VCaP (cell line): ENCODE measurements around the gene GPI.

Experiments used
- H3K27ac ChIP-seq: fragments of 450-650 bp; 2 replicates; pipeline ENCODE4 v1.5.1; 2017
- TF ChIP-seq, protein P1 (sequence below): fragments of 450-650 bp; conservative IDR thresholded peaks from 2 replicates; pipeline ENCODE4 v1.5.1; 2017; ENCODE audit warnings: mild to moderate bottlenecking, moderate library complexity

Gene GPI

DNA sequence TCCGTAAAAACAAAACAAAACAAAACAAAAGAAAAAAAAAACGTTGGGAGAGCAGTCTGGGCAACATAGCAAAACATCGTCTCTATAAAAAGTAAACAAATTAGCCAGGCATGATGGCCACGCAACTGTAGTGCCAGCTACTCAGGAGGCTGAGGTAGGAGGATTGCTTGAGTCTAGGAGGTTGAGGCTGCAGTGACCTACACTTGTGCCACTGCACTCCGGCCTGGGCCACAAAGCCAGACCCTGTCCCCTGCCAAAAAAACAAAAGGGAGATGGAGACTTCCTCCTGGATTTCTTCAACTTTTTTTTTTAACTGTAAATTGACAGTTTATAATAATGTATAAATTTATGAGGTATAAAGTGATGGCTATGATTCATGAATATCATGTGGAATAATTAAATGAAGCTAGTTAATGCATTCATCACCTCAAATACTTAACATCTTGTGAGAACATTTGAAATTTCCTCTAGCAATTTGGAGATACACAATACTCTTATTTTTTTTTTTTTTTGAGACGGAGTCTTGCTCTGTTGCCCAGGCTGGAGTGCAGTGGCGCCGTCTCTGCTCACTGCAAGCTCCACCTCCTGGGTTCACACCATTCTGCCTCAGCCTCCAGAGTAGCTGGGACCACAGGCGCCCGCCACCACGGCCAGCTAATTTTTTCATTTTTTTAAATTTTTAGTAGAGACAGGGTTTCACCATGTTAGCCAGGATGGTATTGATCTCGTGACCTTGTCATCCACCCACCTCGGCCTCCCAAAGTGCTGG lies 41.1 kb downstream of the GPI start:
- H3K27ac ChIP-seq: peak overlapping the region; percentile 92; the same call in 1 of the 2 replicates
- TF ChIP-seq, protein P1, sequence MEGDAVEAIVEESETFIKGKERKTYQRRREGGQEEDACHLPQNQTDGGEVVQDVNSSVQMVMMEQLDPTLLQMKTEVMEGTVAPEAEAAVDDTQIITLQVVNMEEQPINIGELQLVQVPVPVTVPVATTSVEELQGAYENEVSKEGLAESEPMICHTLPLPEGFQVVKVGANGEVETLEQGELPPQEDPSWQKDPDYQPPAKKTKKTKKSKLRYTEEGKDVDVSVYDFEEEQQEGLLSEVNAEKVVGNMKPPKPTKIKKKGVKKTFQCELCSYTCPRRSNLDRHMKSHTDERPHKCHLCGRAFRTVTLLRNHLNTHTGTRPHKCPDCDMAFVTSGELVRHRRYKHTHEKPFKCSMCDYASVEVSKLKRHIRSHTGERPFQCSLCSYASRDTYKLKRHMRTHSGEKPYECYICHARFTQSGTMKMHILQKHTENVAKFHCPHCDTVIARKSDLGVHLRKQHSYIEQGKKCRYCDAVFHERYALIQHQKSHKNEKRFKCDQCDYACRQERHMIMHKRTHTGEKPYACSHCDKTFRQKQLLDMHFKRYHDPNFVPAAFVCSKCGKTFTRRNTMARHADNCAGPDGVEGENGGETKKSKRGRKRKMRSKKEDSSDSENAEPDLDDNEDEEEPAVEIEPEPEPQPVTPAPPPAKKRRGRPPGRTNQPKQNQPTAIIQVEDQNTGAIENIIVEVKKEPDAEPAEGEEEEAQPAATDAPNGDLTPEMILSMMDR: no peak

DNA sequence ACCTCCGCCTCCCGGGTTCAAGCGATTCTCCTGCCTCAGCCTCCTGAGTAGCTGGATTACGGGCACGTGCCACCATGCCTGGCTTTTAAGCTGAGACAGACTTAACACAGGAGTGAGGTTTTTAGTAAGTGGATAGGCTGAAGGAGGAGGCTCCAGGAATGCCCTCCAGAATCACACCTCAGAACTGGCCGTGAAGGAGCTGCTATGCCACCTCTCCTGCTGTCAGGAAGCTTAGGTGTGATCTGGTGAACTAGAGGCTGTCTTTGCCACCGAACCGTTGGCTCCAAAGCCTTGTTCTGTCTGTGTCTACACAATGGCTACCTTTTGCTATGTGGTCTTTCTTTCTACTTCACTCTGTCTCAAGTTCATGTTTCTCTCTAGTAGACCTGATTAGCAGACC lies 43.4 kb downstream of the GPI start:
- no peak overlapping the region for H3K27ac ChIP-seq
- TF ChIP-seq, protein P1: no peak

DNA sequence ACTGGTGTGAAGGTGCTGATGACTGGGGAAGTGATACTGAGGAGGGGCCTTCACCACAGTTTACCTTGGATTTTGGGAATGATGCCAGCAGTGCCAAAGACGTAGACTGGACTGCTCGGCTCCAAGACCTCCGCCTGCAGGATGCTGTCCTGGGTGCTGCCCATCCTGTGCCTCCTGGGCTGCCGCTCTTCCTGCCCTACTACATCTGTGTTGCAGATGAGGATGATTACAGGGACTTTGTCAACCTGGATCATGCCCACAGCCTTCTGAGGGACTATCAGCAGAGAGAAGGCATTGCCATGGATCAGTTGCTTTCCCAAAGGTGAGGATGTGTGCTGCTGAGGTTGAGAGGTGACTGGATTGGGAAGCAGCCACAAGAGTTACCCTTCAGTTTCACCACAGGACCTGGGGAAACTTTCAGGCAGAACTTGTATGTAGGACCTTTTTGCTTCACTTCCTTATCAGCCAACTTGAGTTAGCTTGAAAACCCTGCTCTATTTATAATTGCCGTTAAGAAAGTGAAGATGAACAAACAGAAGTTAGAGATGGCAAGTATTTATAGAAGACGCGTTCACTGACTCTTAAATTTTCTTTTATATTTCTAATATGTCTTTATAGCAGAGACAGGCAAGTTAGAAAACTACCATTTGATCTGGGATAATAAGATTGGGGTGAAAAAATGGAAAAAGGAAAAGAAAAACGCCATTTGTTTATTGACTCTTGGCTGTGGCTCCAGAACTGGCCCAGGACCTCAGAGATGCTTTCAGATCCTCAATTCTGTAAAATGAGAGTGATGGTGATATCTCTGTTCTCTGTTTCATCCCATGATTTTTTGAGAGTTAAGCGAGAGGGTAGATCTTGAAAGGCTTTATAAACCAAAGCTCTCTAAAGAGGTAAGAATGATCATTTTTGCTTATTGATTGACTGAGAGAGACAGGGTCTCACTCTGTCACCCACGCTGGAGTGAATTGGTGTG lies 44.5 kb downstream of the GPI start:
- TF ChIP-seq, protein P1: no peak
- H3K27ac ChIP-seq: no peak overlapping the region

GRCh38 chr19:34411216-34411615 lies 46.2 kb downstream of the GPI start:
- H3K27ac ChIP-seq: no peak overlapping the region
- TF ChIP-seq, protein P1: no peak

GRCh38 chr19:34416021-34416545 lies 51.1 kb downstream of the GPI start:
- no peak overlapping the region for H3K27ac ChIP-seq
- TF ChIP-seq, protein P1: no peak

- H3K27ac ChIP-seq: no peak overlapping the region
- TF ChIP-seq, protein P1: no peak
These were observed 53.3 kb downstream of the GPI start for GRCh38 chr19:34418300-34418699.

DNA sequence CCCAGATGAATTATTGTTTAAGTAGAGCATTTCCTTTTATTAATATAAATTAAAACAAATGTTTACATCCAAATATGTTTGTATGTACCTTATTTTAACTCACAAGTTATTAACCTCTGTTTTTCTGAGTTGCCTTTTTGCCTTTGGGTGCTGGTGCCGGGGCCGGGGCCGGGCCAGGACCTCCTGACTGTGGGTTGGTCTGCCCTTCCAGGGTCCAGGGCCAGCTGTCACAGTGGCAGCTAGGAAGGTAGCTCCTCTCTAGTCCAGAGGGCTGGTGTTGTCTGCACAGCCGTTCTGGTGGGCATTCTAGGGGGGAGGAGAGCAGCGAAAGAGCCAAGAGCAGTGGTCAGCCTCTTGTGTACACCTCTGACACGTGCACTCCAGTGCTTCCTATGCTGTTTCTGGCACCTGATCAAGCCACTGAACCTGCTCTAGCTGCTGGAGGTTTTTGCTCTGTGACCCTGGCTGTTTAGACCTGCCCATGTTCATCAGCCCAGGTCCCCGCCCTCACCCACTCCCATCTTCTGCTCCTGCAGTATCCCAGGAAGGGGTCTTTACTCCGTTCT lies 61.2 kb downstream of the GPI start:
- TF ChIP-seq, protein P1: no peak
- H3K27ac ChIP-seq: no peak overlapping the region
